Chondrocyte (in vitro differentiated cells): ENCODE measurements around the gene CRLF1. TPM values are rescaled to one million over a fixed set of nuclear protein-coding genes. Genes with fewer than 3 reads are reported as not detected.

Experiments
- DNase-seq: peaks from one replicate; pipeline ENCODE4 v3.0.0; 2021; ENCODE audit warnings: mixed read lengths, low spot score
- H3K27ac Mint-ChIP-seq: one replicate; pipeline ENCODE4 v1.8.0; 2021; ENCODE audit warnings: mild to moderate bottlenecking, moderate library complexity, mixed read lengths; ENCODE audit not compliant: unreplicated experiment
- H3K27me3 Mint-ChIP-seq: 2 replicates; pipeline ENCODE4 v1.8.0; 2021; ENCODE audit warnings: low read depth, mixed read lengths
- H3K36me3 Mint-ChIP-seq: 2 replicates; pipeline ENCODE4 v1.8.0; 2021; ENCODE audit warnings: low read depth, mixed read lengths
- H3K4me1 Mint-ChIP-seq: 2 replicates; pipeline ENCODE4 v1.8.0; 2021; ENCODE audit warnings: low read depth, mild to moderate bottlenecking, mixed read lengths
- H3K4me3 Mint-ChIP-seq: one replicate; pipeline ENCODE4 v1.8.0; 2021; ENCODE audit warnings: mild to moderate bottlenecking, moderate library complexity, mixed read lengths; ENCODE audit not compliant: unreplicated experiment
- H3K9me3 Mint-ChIP-seq: 2 replicates; pipeline ENCODE4 v1.8.0; 2021; ENCODE audit warnings: low read depth, mixed read lengths
- total RNA-seq: library from RNA; stranded (reverse); gene quantifications from 3 replicates; pipeline ENCODE4 v1.2.1, GENCODE V29; 2021
- TF ChIP-seq, protein P1 (sequence below): fragments of 200-600 bp; sonication (generic); IDR thresholded peaks from 2 replicates; pipeline ENCODE4 v1.5.0; 2021; ENCODE audit warnings: antibody characterized with exemption, mild to moderate bottlenecking, moderate library complexity

CRLF1 gene
- total RNA-seq, 1 donor from 2014 or later: 13.2 TPM

DNA sequence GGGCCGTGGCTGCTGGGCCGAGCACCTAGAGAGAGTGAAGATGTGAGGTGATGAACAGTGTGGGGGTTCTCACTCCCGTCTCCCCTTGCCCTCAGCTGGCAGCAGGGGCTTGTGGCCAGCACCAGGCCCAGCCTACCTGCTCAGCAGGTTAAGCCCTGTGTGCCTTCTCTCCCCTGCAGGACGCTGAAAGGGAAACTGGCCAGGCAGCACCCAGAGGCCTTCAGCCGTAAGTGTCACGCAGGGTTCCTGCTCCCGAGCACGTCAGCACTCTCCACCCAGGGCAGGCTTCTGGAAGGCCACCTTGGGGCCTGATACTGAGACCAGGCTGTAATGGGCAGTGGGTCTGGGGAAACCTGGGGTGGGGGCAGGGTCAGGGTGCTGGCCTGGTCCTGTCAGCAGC is 39.6 kb downstream of the CRLF1 start:
- Mint-ChIP-seq H3K9me3 (no peaks in the 10 kb centered on the region), H3K27me3 (no peaks in the 10 kb centered on the region), H3K4me3 (no peak overlapping the region), H3K4me1 (peaks cover 6% of the 10 kb centered on the region), H3K36me3 (peaks cover 21% of the 10 kb centered on the region), H3K27ac (no peak overlapping the region)
- DNase-seq: no peak
- TF ChIP-seq, protein P1, sequence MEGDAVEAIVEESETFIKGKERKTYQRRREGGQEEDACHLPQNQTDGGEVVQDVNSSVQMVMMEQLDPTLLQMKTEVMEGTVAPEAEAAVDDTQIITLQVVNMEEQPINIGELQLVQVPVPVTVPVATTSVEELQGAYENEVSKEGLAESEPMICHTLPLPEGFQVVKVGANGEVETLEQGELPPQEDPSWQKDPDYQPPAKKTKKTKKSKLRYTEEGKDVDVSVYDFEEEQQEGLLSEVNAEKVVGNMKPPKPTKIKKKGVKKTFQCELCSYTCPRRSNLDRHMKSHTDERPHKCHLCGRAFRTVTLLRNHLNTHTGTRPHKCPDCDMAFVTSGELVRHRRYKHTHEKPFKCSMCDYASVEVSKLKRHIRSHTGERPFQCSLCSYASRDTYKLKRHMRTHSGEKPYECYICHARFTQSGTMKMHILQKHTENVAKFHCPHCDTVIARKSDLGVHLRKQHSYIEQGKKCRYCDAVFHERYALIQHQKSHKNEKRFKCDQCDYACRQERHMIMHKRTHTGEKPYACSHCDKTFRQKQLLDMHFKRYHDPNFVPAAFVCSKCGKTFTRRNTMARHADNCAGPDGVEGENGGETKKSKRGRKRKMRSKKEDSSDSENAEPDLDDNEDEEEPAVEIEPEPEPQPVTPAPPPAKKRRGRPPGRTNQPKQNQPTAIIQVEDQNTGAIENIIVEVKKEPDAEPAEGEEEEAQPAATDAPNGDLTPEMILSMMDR: no peak

DNA sequence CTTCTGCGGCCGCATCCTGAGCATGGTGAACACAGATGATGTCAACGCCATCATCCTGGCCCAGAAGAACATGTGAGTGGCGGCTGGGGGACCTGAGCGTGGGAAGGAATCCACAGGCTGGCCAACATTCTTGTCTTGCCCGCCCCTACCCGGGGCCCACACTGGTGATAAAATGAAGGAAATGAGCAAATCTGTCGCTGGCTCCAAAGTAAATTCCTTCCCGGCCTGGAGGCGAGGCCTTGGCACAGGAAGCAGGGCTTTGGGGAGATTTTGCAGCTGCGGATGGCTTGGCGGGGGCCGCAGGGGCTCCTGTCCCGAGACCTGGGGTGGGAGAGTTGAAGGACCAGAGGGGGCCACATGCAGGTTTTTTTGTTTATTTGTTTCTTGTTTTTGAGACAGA is 44.5 kb downstream of the CRLF1 start:
- Mint-ChIP-seq H3K27me3 (no peaks in the 10 kb centered on the region), H3K27ac (peak overlapping the region; percentile 14), H3K4me1 (peaks cover 26% of the 10 kb centered on the region), H3K9me3 (no peaks in the 10 kb centered on the region), H3K4me3 (no peak overlapping the region), H3K36me3 (peaks cover 17% of the 10 kb centered on the region)
- no peak for DNase-seq
- TF ChIP-seq, protein P1: no peak

DNA sequence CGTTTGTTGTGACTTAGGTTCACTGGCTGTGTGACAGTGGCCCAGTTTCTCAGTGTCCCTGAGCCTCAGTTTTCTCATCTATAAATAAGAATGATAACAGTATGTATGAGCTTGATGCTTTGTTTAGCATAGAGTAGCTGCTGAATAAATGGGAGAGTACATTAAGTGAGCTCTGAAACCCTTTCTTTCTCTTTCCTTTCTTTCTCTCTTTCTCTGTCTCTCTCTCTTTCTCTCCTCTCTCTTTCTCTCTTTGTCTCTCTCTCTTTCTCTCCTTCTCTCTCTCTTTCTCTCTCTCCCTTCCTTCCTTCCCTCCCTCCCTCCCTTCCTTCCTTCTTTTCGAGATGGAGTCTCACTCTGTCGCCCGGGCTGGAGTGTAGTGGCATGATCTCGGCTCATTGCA is 46.9 kb downstream of the CRLF1 start:
- Mint-ChIP-seq H3K27ac (peak overlapping the region; percentile 57), H3K27me3 (no peaks in the 10 kb centered on the region), H3K36me3 (peaks cover 10% of the 10 kb centered on the region), H3K4me1 (peaks cover 26% of the 10 kb centered on the region), H3K9me3 (no peaks in the 10 kb centered on the region), H3K4me3 (no peak overlapping the region)
- no peak for DNase-seq
- TF ChIP-seq, protein P1: no peak

DNA sequence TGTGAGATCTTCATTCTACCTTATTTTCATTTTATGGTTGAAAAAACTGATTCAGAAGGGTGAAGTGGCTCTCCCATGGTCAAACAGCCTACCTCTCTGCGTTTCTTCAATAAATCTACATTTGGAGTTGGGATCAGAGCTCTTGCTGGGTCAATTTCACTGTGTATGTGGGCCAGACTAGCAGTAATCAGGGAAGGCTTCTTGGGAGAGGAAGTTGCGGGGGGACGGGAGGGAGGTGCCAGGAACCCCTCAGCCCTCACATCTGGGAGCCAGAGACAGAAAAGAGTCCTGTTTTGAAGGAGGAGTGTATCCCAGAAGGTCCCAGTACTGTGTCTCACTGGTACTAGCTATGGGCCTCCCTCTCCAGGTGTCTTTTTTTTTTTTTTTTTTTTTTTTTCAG is 48.0 kb downstream of the CRLF1 start:
- H3K27me3 Mint-ChIP-seq: no peaks in the 10 kb centered on the region
- H3K9me3 Mint-ChIP-seq: no peaks in the 10 kb centered on the region
- TF ChIP-seq, protein P1: no peak
- H3K27ac Mint-ChIP-seq: peak overlapping the region; percentile 93
- peaks cover 26% of the 10 kb centered on the region for H3K4me1 Mint-ChIP-seq
- peaks cover 3% of the 10 kb centered on the region for H3K36me3 Mint-ChIP-seq
- H3K4me3 Mint-ChIP-seq: peak overlapping the region; percentile 94
- DNase-seq: no peak

DNA sequence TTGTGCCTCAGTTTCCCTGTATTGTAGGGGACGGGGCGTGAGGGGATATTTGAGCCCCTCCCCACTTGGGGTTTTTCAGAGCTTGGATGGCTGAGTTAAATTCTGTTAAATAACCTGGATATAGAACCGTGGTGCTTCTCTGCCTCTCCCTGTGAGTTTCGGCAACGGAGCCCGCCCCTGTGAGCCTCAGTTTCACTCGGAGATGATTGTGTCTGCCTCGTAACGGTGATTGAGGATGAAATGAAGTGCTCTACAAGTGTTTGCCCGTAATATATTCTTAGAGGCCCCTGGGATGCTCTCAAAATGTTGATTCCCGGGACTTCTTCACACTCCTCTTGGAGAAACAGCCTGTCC is 48.4 kb downstream of the CRLF1 start:
- no peak for DNase-seq
- Mint-ChIP-seq H3K36me3 (peaks cover 3% of the 10 kb centered on the region), H3K27ac (peak overlapping the region; percentile 93), H3K4me1 (peaks cover 26% of the 10 kb centered on the region), H3K27me3 (no peaks in the 10 kb centered on the region), H3K4me3 (peak overlapping the region; percentile 94), H3K9me3 (no peaks in the 10 kb centered on the region)
- TF ChIP-seq, protein P1: no peak
